IMR-90 (cell line): ENCODE measurements around the gene ZNF791. TPM values are rescaled to one million over a fixed set of nuclear protein-coding genes. Genes with fewer than 3 reads are reported as not detected.

ENCODE experiments used
- ATAC-seq: fragments of 200-7000 bp; cut with Tn5 transposase; 2 replicates; pipeline ENCODE4 v1.9.1; 2020; ENCODE audit warnings: low read depth, mild to moderate bottlenecking, moderate library complexity
- BruUV-seq: library from RNA; stranded (reverse); fragments of 400-500 nt; replicated peaks from 2 replicates; lab custom pipeline; 2021; lab: Mats Ljungman, UMichigan
- CTCF ChIA-PET: fragments of 300-600 bp; formaldehyde crosslinking; extraction: SDS; loops from one replicate; lab custom pipeline; 2021; ENCODE audit warnings: antibody characterized with exemption; lab: Yijun Ruan, JAX
- POLR2A ChIA-PET: fragments of 300-600 bp; sonication (Branson Sonifier 250); formaldehyde crosslinking; loops from one replicate; lab custom pipeline; 2022; ENCODE audit warnings: antibody characterized with exemption; ENCODE audit not compliant: unreplicated experiment; lab: Charles Lee
- DNase-seq: peaks from one replicate; pipeline ENCODE4 v3.0.0; 2013
- H2AFZ ChIP-seq: replicated peaks from 2 replicates; pipeline ENCODE3; 2013; ENCODE audit warnings: low read length, mild to moderate bottlenecking; ENCODE audit not compliant: poor library complexity
- H2AK5ac ChIP-seq: 2 replicates; pipeline ENCODE4 v1.6.1; 2013; ENCODE audit warnings: low read depth, low read length, inconsistent platforms
- H2AK9ac ChIP-seq: replicated peaks from 2 replicates; pipeline ENCODE3; 2013; ENCODE audit warnings: mild to moderate bottlenecking, low read depth, low read length, moderate library complexity; ENCODE audit not compliant: poor library complexity
- H2BK120ac ChIP-seq: 2 replicates; pipeline ENCODE4 v1.6.1; 2013; ENCODE audit warnings: low read depth, low read length, inconsistent platforms
- H2BK15ac ChIP-seq: 3 replicates; pipeline ENCODE4 v1.6.1; 2013; ENCODE audit warnings: low read depth, low read length, inconsistent platforms
- H2BK20ac ChIP-seq: 2 replicates; pipeline ENCODE4 v1.6.1; 2013; ENCODE audit warnings: low read depth, mild to moderate bottlenecking, inconsistent platforms, low read length, moderate library complexity
- H2BK5ac ChIP-seq: 2 replicates; pipeline ENCODE4 v1.6.1; 2013; ENCODE audit warnings: mild to moderate bottlenecking, low read depth, low read length, inconsistent platforms; ENCODE audit not compliant: poor library complexity, severe bottlenecking
- H3K14ac ChIP-seq: replicated peaks from 2 replicates; pipeline ENCODE4 v1.6.1; 2013; ENCODE audit warnings: low read depth, low read length, inconsistent platforms
- H3K18ac ChIP-seq: 2 replicates; pipeline ENCODE4 v1.6.1; 2013; ENCODE audit warnings: low read depth, low read length, control low read depth
- H3K23ac ChIP-seq: 2 replicates; pipeline ENCODE4 v1.6.1; 2013; ENCODE audit warnings: low read depth, low read length, inconsistent platforms
- H3K27ac ChIP-seq: 2 replicates; pipeline ENCODE4 v1.5.1; 2013; ENCODE audit warnings: mild to moderate bottlenecking, control low read depth, low read length; ENCODE audit not compliant: insufficient read depth
- H3K27me3 ChIP-seq: 2 replicates; pipeline ENCODE4 v1.6.1; 2013; ENCODE audit warnings: low read length; ENCODE audit not compliant: control insufficient read depth, insufficient read depth
- H3K36me3 ChIP-seq: 2 replicates; pipeline ENCODE4 v1.6.1; 2013; ENCODE audit warnings: low read length, mixed read lengths; ENCODE audit not compliant: control insufficient read depth, insufficient read depth
- H3K4ac ChIP-seq: 2 replicates; pipeline ENCODE4 v1.6.1; 2013; ENCODE audit warnings: low read depth, low read length, inconsistent platforms
- H3K4me1 ChIP-seq: 2 replicates; pipeline ENCODE4 v1.6.1; 2013; ENCODE audit warnings: low read length, mixed read lengths; ENCODE audit not compliant: control insufficient read depth, insufficient read depth
- H3K4me2 ChIP-seq: 2 replicates; pipeline ENCODE4 v1.6.1; 2013; ENCODE audit warnings: low read depth, mild to moderate bottlenecking, control low read depth, low read length, moderate library complexity
- H3K4me3 ChIP-seq: 2 replicates; pipeline ENCODE4 v1.5.1; 2013; ENCODE audit warnings: low read depth, mild to moderate bottlenecking, control low read depth, low read length, moderate library complexity; ENCODE audit not compliant: insufficient read depth
- H3K56ac ChIP-seq: 2 replicates; pipeline ENCODE4 v1.6.1; 2013; ENCODE audit warnings: low read length, inconsistent platforms; ENCODE audit not compliant: insufficient read depth; ENCODE audit errors: extremely low read depth
- H3K79me1 ChIP-seq, 2 experiments: 2 replicates each; pipeline ENCODE4 v1.6.1; 2013; ENCODE audit warnings: low read length in 2 of 2, inconsistent platforms in 1 of 2, low read depth in 1 of 2
- H3K9ac ChIP-seq: 2 replicates; pipeline ENCODE4 v1.6.1; 2013; ENCODE audit warnings: low read depth, low read length, control low read depth
- H3K9me1 ChIP-seq: 2 replicates; pipeline ENCODE4 v1.6.1; 2013; ENCODE audit warnings: low read length, inconsistent platforms; ENCODE audit not compliant: insufficient read depth
- H3K9me3 ChIP-seq: 2 replicates; pipeline ENCODE4 v1.6.1; 2013; ENCODE audit warnings: low read length; ENCODE audit not compliant: control insufficient read depth, insufficient read depth
- H4K20me1 ChIP-seq: 2 replicates; pipeline ENCODE4 v1.6.1; 2013; ENCODE audit warnings: low read length, inconsistent platforms; ENCODE audit not compliant: insufficient read depth
- H4K5ac ChIP-seq: 2 replicates; pipeline ENCODE4 v1.6.1; 2013; ENCODE audit warnings: mild to moderate bottlenecking, low read depth, low read length, control low read depth
- H4K8ac ChIP-seq, 2 experiments: 2 replicates each; pipeline ENCODE4 v1.6.1; 2013; ENCODE audit warnings: low read depth in 2 of 2, low read length in 2 of 2, control low read depth in 1 of 2, inconsistent platforms in 1 of 2
- H4K91ac ChIP-seq: 2 replicates; pipeline ENCODE4 v1.6.1; 2013; ENCODE audit warnings: low read depth, low read length, inconsistent platforms; ENCODE audit not compliant: insufficient read depth
- BHLHE40 ChIP-seq: fragments of 150-350 bp; IDR thresholded peaks from 2 replicates; pipeline ENCODE4 v1.6.1; 2016; ENCODE audit warnings: mild to moderate bottlenecking, low read depth, low read length
- CHD1 ChIP-seq: IDR thresholded peaks from 2 replicates; pipeline ENCODE4 v1.6.1; 2012; ENCODE audit warnings: low read depth, low read length, improper control_type of control experiment
- FOS ChIP-seq: fragments of 150-350 bp; IDR thresholded peaks from 2 replicates; pipeline ENCODE4 v1.6.1; 2016; ENCODE audit warnings: low read depth, low read length
- MAFK ChIP-seq: IDR thresholded peaks from 2 replicates; pipeline ENCODE4 v1.6.1; 2012; ENCODE audit warnings: low read depth, low read length, improper control_type of control experiment
- MAZ ChIP-seq: IDR thresholded peaks from 2 replicates; pipeline ENCODE4 v1.6.1; 2012; ENCODE audit warnings: low read depth, mild to moderate bottlenecking, low read length, improper control_type of control experiment, moderate library complexity, borderline replicate concordance
- MXI1 ChIP-seq: IDR thresholded peaks from 2 replicates; pipeline ENCODE4 v1.6.1; 2012; ENCODE audit warnings: low read depth, mild to moderate bottlenecking, low read length, moderate library complexity, borderline replicate concordance
- NFE2L2 ChIP-seq: fragments of 150-350 bp; IDR thresholded peaks from 2 replicates; pipeline ENCODE4 v1.6.1; 2016; ENCODE audit warnings: low read depth, mild to moderate bottlenecking, low read length
- RAD21 ChIP-seq: IDR thresholded peaks from 2 replicates; pipeline ENCODE4 v1.6.1; 2012; ENCODE audit warnings: low read length, improper control_type of control experiment
- RFX5 ChIP-seq: IDR thresholded peaks from 2 replicates; pipeline ENCODE4 v1.8.0; 2012; ENCODE audit warnings: low read depth, mild to moderate bottlenecking, low read length, moderate library complexity
- WGBS, 2 experiments: methylation state at CpG; one replicate each; pipeline versions ENCODE4 v1.1.5 to v1.1.7; 2013; ENCODE audit warnings: missing lambda C conversion rate in 2 of 2; ENCODE audit not compliant: insufficient read length in 1 of 2; ENCODE audit errors: extremely low coverage in 2 of 2; 5-methylcytosine and 5-hydroxymethylcytosine counted together
- dilution Hi-C: fragments of 300-500 bp; cut with HindIII; formaldehyde crosslinking; loops from one replicate; pipeline ENCODE4 v1.14.3; 2018; ENCODE audit warnings: low sequenced_read_pairs; ENCODE audit not compliant: unreplicated experiment
- in situ Hi-C: fragments of 300-500 bp; cut with MboI; formaldehyde crosslinking; loops from 3 replicates; pipeline ENCODE4 v1.14.3; 2019; ENCODE audit warnings: low sequenced_read_pairs, inconsistent platforms, mixed read lengths
- intact Hi-C: fragments of 100-400 bp; cut with micrococcal nuclease; formaldehyde crosslinking; loops from 2 replicates; pipeline ENCODE4 v1.10.0; 2022
- polyA plus RNA-seq, 3 experiments: library from polyadenylated mRNA; depleted of rRNA; stranded (reverse); fragments of >200 nt; gene quantifications; 2 replicates each; pipeline ENCODE4 v1.2.3, GENCODE V29; 2012; ENCODE audit warnings: low replicate concordance in 1 of 3
- total RNA-seq: library from RNA; depleted of rRNA; stranded (reverse); fragments of >200 nt; gene quantifications from 2 replicates; pipeline ENCODE4 v1.2.3, GENCODE V29; 2012
- TF ChIP-seq, protein P1 (sequence below): fragments of 150-350 bp; IDR thresholded peaks from 2 replicates; pipeline ENCODE4 v1.6.1; 2017; ENCODE audit warnings: mild to moderate bottlenecking, antibody characterized with exemption, low read length, low read depth

The ZNF791 gene
- total and polyA plus RNA-seq, 2 of the 4 experiments (the other 2 are of a cell fraction): 7.1 to 15.8 TPM

DNA sequence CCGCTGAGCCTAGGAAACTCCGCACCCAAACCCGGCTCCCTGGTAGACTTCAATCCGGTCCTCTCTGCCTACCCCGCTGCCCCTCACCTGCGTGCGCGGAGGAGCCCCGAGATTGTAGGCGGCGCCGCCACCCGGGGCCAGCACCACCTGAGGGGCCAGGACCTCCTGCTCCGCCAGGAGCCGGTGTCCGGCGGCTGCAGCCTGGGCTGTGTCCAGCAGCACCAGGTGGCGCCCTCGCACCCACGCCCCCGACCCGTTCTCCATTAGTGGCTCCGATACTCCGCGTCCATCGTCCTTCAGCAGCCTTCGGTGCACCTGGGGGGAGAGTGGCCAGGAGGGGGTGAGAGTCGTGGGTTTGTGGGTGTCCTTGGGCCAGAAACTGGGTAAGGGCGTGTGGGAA, 37.4 kb downstream of the ZNF791 start:
- Histone ChIP-seq H3K27me3 (no peaks in the 10 kb centered on the region), H3K23ac (no peak overlapping the region), H2AK9ac (no peak overlapping the region), H2BK120ac (no peak overlapping the region), H3K79me1 (no peaks in the 10 kb centered on the region), H3K9me3 (no peaks in the 10 kb centered on the region), H2BK15ac (no peak overlapping the region), H4K91ac (no peak overlapping the region), H3K27ac (no peak overlapping the region), H3K4me1 (0 out of 2 replicates have a peak, but pooled peaks cover 2% of the 10 kb centered on the region), H3K9ac (no peak overlapping the region), H3K4me3 (no peak overlapping the region), H2BK20ac (no peak overlapping the region), H2AK5ac (no peak overlapping the region), H2AFZ (peak overlapping the region; percentile 34), H3K4me2 (peak overlapping the region; percentile 51), H3K14ac (no peak overlapping the region), H4K5ac (no peak overlapping the region), H4K8ac (no peak overlapping the region), H3K4ac (no peak overlapping the region), H3K18ac (no peak overlapping the region), H2BK5ac (no peak overlapping the region), H3K56ac (no peak overlapping the region), H3K9me1 (0 out of 2 replicates have a peak, but pooled peaks cover 3% of the 10 kb centered on the region), H4K20me1 (no peaks in the 10 kb centered on the region), H3K36me3 (peaks cover 6% of the 10 kb centered on the region; the same call in 1 of the 2 replicates)
- BruUV-seq: no TSS peak
- WGBS, 2 experiments: 30% methylated on average over 4 of the region's 29 CpGs; no CpG with 5 or more reads in 1 of the 2 experiments
- ATAC-seq (peak; percentile 37), DNase-seq (no peak)
- TF ChIP-seq NFE2L2: no peak
- TF ChIP-seq MAZ: no peak
- TF ChIP-seq, protein P1, sequence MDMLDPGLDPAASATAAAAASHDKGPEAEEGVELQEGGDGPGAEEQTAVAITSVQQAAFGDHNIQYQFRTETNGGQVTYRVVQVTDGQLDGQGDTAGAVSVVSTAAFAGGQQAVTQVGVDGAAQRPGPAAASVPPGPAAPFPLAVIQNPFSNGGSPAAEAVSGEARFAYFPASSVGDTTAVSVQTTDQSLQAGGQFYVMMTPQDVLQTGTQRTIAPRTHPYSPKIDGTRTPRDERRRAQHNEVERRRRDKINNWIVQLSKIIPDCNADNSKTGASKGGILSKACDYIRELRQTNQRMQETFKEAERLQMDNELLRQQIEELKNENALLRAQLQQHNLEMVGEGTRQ: no peak
- no peak for TF ChIP-seq RFX5
- TF ChIP-seq FOS: no peak
- TF ChIP-seq CHD1: no peak
- TF ChIP-seq BHLHE40: no peak
- TF ChIP-seq MAFK: no peak
- no peak for TF ChIP-seq RAD21
- no peak for TF ChIP-seq MXI1
- POLR2A ChIA-PET: no interaction called here
- intact Hi-C loops: no loop called here
- in situ Hi-C loops: no loop called here
- CTCF ChIA-PET: no interaction called here
- dilution Hi-C loops: no loop called here
